Sigmoid colon (tissue), 4 donors: ENCODE data around the gene PLD1.

ENCODE experiments used
- CTCF ChIP-seq, 4 experiments: fragments of 450-650 bp in 3 of 4; fragments of 200-600 bp in 1 of 4; IDR thresholded peaks; one replicate each; pipeline ENCODE4 v1.5.1; 2016 to 2019; ENCODE audit warnings: antibody characterized with exemption in 4 of 4, mild to moderate bottlenecking in 3 of 4, moderate library complexity in 2 of 4
- POLR2AphosphoS5 ChIP-seq, 4 donors: sonication (generic); formaldehyde crosslinking; IDR thresholded peaks; one replicate each; pipeline ENCODE4 v1.6.1; 2017; ENCODE audit warnings: antibody characterized with exemption in 4 of 4

- TF ChIP-seq CTCF (IDR thresholded peaks at IDR 0.05) (no peak), POLR2AphosphoS5 (IDR thresholded peaks at IDR 0.05) (no peak)
These were observed 49.8 kb downstream of the PLD1 start for GRCh38 chr3:171760477-171760876.
